NCI-H526 treated with DMSO at 0.1 percent for 48 hours (cell line): ENCODE measurements around the gene ID4.

Experiments used
- DNase-seq: peaks from one replicate; lab custom pipeline; 2025; lab: John Stamatoyannopoulos, UW

The ID4 gene, protein sequence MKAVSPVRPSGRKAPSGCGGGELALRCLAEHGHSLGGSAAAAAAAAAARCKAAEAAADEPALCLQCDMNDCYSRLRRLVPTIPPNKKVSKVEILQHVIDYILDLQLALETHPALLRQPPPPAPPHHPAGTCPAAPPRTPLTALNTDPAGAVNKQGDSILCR

DNA sequence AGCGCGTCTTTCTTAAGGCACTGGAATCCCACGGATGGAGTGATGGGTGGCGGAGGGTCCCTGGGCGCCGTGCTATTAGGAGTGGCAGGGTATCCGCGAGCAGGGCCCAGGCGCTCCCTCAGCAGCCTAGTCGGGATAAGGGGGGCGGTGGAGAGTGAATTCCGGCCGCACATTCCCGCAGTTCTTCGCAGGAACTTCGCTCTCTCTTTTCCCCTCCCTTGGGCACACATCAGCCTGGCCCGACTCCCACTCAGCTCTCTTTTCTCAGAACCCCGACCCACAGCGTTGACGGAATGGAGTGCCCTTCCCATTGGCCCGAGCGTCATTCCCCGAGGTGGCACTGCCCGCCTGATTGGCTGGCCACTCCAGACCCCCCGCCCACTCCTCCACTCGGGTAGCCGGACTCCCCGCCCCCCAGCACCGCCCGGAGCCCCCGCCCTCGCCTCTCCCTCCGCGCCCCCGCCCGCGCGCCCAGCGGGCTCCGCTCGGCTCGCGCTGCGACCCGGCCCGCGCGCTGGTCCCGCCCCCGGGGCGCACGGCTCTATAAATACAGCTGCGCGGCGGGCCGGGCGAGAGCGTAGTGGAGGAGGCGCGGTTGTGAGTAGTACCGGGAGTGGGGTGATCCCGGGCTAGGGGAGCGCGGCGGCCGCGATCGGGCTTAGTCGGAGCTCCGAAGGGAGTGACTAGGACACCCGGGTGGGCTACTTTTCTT lies at the start of gene ID4:
Gene ID4, plus strand, starts transcription at position 572 of the 712 bp plus-strand sequence. CDS start 385 bp downstream, outside the sequence.
- peak; percentile 73 for DNase-seq

DNA sequence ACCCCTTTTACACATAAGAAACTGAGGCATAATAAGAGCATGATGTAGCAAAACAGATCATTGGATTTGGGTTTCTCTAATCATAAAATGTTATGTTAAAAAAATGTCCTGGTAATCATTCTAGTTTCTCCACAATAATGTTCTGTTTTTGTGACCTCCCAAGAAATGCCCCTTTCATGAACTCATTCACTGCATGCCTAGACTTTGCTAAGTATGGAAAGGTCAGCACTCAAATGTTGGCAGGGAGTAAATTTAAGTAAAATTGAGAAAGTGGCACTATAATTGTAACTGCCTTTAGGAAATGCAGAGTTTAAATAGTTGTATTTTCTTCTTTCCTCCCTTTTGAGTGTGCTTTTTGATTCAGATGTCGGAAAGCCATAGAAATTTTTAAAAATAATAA lies 48.5 kb upstream of the ID4 start:
- no peak for DNase-seq

DNA sequence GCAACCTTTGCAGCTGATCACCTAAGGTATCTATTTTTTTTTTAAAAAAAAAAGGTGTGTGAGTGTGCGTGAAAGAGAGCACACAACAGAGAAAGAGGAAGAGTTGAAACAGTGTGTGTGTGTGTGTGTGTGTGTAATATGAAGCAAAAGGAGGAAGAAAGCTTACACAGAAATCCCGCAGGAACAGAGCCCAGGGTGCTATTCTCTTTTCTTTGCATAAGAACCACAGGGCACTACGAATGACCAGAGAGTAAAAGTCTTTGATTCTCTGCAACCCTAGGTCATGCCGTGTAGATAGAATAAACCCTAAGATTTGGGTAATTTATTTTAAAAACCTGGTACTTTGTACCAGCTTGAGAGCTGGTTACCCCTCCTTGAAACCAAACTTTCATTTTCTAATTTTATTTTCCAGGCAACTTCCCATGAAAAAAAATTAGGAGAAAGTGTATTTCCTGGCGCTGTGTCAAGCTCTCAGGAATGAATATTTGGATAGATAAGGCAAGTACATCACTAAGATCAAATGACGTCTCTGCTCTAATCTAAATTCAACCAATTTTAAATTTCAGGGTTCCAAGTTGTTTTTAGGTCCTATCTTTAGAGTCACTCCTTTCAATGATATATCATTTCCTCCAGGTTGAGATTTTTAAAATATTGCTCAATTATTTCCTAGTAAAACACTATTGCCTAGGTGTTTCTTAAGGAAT lies 47.9 kb upstream of the ID4 start:
- DNase-seq, result no peak

DNA sequence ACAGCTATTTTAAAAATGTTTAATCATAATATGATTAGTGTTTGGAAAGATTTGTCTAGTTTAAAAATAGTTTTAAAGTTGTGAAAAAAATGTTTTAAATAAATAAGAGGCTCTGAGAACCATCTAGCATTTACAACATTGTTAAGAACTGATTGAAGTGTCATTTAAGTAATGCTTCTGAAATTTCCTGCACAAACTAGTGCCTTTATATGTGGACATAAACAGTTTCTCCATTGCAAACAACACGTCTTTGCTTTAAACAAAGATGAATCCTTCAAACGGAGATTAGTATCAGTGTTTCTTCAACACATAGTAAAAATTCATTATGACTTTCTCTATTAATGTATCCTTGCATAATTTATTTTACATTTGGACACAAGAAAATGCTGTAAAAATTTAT lies 45.9 kb upstream of the ID4 start:
- no peak for DNase-seq

DNA sequence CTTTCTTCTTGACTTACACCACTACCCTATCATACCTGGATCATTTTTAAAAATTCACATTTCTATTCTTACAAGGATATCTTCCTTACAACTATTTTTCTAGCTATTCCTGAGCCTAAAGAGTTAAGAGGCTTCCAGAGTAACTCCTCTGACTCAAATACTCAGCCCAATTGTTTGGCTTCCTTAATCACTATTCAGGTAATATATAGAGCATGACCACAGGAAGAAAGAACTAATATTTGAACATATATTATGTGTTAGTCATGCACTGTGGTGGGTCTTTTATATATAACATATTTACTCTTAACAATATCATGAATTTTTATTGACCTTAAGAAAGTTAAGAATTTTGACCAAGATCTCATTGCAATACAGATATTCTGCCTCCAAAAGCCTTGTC lies 42.0 kb upstream of the ID4 start:
- DNase-seq, result no peak

DNA sequence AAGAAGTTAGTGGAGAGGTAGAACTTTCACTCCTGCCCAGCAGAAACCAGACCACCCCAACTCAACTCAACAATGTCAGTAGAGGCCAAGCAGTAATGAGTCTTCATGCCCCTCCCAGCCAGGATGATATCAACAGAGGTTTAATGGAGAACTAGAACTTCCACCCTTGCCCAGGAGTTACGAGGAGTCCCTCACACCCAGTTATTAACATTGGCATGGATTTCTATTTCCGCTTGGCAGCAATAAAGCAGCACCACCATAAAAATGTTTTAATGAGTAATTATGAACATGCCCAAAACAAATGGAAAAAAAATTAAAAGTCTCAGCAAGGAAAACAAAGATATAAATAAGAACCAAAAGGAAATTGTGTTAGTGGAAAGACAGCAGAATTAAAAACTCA lies 40.7 kb upstream of the ID4 start:
- no peak for DNase-seq

DNA sequence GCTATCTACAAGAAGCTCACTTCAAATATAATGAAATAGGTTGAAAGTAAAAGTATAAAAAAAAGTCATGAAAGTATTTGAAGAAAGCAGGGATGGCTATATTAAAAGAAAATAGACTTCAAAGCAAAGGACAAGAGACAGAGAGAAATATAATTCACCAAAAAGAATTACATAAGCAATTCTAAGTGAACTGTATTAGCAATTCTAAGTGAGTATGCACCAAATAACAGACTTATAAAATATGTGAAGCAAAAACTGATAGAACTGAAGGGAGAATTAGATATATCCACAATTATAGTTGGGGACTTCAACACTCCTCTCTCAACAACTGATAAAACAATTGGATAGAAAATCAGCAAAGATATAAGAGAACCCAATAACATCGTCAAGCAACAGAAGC lies 38.8 kb upstream of the ID4 start:
- no peak for DNase-seq

DNA sequence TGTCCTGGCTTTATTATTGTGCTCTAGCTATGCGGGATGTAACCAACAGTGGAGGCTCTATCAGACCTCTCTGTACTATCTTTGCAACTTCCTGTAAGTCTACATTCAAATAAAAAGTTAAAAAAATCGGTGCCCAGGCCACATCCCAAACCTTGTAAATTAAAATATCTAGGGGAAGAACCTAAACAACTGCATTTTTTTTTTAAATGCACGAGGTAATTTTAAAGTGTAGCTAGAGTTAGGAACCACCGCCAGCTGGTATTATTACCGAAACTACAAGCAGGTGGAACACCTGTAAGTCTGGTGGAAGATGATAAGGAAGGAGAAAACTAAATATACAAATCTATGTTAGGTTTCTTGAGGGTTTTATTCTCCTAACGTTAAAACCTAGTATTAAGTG lies 34.5 kb upstream of the ID4 start:
- no peak for DNase-seq

DNA sequence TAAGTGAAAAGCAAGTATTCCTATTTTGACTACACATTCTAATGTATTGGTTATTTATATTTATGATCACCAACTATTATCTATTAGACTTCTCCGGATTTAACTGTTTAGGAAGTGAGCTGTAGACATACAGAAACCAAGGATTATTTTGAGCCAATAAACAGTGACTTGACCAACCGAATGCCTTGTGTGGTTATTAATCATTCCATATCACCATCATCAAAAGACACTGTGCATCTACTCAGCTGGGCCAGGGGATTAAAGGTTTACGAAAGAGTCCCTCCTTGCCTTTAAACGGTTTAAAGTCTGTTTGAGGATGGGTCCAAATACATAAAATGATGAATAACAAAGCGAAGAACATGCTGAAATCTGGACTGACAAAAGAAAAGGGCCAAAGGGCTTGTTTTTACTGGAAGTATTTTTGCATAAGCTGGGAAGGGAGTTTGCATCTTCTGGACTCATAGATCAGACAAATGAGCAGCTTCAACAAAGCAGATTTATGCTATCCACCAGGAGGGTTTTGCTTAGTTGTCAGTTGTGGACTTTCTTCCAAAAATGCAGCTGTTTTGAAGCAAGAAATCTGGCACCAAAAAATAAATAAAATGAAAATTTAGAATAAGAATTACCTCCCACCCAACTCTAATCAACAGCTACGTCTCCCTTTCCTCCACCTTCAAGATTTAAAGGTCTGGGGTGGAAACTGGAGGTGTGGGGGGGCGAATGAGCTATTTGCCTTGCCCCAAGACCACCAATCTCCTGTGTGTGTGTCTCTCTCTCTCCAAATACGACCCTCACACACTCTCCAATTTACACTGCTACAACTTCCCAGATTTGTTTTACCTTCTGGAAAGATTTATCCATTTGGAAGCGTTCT lies 33.6 kb upstream of the ID4 start:
- peak; percentile 55 for DNase-seq

DNA sequence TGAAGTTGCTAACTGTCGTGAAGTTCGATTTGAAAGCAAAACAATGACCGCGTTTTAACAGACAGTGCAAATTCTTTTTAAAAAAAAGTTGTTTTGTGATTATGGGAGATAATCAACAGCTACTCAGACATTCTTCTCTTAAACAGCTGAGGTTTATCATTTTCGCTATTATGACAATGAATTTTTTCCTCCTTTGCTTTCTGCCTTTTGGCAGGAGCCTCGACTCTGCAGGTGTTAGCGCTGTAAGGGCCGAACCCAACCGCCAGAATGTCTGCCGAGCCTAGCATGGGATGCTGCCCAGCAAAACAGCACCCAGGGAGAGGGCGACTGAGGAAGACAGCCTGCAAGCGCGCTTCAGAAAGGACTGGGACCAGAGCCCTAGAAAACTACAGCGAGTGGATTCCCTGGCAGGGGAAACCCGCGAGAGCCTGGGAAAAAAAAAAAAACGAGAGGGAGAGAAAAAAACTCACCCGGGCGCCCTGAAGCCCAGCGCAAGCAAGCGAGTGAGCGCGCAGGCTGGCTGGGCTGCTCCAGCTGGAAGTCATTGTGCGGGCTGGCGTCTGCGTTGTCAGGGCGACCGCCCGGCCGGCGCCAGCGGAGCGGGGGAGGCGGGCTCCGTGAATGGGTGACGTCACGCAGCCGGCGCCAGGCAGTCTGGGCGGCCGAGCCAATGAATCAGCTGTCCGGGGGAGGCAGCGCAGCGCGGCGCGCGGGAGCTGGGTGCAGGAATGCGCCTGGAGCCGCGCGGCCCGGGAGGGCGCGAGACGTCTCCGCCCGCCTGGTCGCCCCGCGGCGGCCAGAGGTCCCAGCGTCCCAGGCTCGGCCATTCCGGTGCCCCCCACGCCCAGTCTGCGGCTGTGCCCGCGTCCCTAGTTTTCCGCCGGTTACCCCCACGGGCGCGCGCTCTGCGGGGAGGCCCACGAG lies 32.7 kb upstream of the ID4 start:
- DNase-seq, result peak; percentile 84

DNA sequence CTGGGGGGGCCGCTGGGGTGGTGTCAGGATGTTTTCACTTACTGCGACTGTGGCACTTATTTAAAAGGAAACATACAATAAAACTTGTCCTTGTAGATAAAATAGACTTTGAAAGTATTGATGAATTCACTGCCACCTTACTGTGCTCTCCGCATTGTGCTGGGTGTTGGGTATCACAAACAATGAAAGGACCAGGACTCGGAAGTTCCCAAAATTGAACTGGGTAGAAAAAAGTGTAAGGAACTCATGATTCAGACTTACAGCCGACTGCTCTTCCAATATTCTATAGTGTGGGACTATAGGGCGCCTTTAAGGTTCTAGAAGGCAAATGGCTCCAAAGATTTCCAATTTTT lies 32.1 kb upstream of the ID4 start:
- peak; percentile 18 for DNase-seq

DNA sequence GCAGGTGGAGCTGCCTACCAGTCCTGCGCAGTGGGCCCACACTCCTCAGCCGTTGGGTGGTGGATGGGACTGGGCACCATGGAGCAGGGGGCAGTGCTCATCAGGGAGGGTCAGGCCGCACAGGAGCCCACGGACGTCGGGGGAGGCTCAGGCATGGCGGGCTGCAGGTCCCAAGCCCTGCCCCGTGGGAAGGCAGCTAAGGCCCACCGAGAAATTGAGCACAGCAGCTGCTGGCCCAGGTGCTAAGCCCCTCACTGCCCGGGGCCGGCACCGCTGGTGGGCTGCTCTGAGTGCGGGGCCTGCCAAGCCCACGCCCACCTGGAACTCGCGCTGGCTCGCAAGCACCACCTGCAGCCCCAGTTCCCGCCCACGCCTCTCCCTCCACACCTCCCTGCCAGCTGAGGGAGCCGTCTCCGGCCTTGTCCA lies 30.2 kb upstream of the ID4 start:
- no peak for DNase-seq

DNA sequence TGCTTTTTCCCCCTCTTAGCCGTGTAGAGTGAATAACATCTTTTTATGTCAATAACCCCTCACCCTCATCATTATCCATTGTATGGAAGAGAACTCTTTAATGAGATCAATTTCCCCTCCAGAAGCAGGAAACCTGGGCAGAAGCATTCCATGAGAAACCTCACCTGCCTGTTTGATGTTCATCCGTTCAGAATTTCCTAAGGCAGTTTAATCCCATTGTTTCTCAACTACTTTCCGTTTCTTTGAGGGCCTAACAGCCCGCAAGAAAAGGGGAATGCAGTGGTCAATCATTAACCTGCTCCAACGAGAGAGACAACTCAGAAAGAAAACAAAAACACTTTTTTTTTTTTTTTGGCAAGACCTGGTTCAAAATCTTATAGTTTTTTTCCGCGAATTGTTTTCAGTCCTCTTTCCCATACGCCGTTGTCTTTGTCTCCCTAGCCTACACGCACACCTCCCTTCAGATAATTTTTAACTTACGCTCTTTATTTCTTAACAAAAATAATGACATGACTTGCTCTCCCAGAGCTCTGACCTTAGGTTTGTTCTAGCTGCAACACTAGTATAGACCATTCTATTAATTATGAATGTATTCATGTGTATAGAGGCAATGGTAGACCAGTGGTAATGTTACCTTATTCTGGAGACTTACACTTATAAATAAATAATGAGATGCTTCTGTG lies 25.6 kb upstream of the ID4 start:
- no peak for DNase-seq

DNA sequence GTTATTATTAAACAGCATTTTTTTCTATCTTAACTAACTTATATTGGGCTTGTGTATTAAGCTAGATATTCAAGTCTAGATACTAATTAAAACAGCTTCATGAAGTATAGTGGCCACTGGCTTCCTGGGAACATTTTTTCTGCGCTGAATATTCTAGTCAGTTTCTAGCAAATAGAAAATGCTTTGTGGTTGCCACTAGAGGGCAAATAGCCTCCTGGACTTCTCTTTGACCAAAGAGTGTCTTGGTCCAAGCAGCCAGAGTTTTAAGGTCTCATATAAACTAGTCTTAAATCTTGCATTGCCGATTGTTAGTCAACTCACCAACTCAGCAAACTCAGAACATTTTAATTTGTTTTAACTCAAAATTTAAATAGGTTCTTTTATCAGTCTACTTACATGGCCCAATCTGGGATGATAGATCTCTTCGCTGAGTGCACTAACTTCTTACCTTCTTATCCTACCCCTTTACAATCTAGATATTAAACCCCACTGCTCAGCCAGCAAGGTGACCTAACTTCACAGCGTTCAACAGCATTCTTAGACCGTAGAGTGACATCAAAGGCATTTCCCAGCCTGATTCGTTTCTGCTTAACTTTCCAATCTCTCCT lies 24.6 kb upstream of the ID4 start:
- peak; percentile 18 for DNase-seq

DNA sequence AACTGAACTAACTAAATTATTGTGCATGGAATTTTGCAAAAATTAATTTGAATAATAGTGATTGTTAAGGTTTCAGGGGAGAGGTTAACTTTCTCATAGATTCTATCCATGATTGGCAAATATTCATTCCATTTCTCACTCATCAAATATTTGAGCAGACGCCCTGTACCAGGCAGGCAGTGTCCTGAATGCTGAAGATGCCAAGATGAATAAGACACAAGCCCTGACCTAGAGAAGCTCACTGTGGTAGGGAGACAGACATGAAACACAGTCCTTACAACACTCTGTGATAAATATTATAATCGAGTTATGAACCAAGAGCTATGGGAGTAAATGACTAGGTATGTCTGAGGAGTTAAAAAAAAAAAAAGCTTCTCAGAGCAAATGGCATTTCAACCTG lies 18.4 kb upstream of the ID4 start:
- no peak for DNase-seq

DNA sequence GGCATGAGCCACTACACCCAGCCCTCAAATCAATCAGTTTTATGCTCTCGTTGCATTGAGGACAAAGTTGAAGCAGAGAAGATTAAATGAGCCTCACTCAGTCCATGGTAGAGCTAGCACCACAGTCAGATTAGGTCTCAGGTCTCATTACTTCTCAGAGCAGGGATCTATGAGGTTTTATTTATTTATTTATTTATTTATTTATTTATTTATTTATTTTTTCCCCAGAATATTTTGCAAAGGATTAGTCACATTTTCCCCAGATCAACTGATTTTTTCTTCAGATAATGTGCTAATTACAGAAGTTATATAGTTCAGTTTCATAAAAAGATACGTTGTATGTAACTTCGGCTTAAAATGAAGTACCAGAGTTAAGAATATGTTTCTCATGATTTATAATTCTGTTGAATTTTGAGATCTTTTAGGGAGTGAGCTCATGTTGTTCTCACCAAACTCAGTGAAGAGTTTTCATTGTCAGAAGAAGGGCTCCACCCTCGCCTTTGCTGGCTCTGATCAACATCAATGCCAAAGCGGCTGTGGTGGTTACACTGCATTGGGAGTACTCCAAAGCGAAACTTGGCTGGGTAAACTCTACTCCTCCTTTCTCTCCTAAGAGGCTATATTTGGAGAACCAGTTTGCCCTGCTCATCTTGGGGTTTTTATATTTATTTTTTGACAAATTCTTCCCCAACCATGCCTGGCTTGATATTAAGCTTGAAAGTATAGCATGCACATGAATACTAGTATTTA lies 12.9 kb upstream of the ID4 start:
- no peak for DNase-seq

DNA sequence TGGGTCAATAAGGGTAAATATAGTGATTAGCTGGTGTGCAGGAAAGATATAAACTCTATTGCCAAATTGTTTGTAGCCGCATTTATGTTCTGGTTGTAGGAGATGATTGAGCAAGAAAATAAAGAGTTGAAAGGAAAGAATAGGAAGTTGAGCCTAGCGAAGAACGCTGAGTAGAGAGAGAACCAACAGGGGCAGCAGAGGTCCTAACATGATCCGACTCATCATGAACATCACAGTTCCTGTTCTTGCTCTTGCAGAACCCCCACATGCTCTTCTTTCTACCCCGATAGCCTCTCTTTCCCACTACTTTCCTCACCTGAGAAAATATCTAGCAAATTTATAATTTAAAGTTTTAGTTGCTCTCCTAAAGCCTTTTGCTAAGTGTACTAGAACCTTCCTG lies 9.9 kb upstream of the ID4 start:
- no peak for DNase-seq

DNA sequence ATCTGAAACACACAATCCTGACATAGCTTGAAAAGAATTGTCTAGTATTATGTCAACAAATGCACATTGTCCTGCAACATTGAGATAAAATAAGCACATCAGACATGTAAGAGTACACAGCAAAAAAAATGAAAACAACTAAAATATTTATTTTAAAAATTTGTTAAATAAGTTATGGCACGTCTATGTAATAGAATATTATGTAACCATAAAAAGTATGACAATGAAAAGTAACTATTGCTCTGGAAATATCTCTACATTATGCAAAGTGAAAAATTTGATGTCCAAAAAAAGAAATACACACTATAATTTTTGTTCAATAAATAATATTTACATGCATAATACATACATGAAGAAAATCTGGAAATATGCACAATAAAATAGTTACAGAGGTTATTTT lies 9.3 kb upstream of the ID4 start:
- DNase-seq, result no peak

DNA sequence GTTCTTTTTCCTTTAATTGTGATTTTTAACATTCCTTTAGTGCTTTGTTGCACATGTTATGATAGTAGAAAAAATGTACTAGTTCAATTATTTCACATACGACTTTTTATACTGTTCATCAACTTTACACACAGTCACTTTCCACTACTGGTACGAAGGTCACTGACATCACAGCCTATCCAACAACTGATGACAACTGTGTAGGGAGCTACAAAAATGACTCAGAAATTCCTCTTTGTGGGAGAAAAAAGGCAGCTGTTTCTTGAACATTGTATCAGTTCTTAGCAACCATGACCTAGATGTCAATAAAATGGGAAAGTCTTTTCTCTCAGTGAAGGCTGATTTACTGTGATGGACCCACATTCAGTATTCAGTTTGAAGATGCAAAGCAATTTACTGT lies 7.0 kb upstream of the ID4 start:
- DNase-seq, result no peak

DNA sequence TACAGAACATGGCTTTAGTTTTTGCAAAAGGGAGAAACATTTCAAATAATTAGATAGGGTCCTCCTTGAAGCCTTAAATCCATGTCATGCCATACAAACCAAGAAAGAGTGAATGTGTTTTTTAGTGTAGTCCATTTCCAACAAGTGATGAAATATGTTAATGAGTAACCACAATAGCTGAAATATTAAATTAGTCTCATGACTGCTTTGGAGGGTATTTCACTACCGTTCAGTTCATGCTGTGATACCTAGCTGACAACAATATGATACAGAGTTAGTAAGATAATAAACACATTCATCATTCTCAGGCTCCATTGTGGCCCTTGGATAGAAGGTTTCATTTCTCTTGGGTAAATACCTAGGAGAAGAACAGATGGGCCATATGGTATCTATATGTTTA lies 5.8 kb upstream of the ID4 start:
- no peak for DNase-seq
